Adrenal gland (tissue), 12 donors: ENCODE results near the gene SLC7A6. TPM values are rescaled to one million over a fixed set of nuclear protein-coding genes. Genes with fewer than 3 reads are reported as not detected.

Experiments used
- DNase-seq, 7 donors: peaks; one replicate each; pipeline ENCODE4 v3.0.0-alpha.2; 2019 to 2020
- H3K27ac ChIP-seq, 5 donors: fragments of 200-600 bp; sonication (generic) in 4 of 5; 1 replicate in 3 of 5; 2 replicates in 2 of 5; pipeline versions ENCODE4 v1.5.1 to v1.8.0; 2016 to 2020; ENCODE audit warnings: mild to moderate bottlenecking in 1 of 5
- H3K27me3 ChIP-seq: fragments of 200-600 bp; 2 replicates; pipeline ENCODE4 v1.8.0; 2021
- H3K36me3 ChIP-seq, 2 donors: fragments of 200-600 bp; replicated peaks in 1 of 2; 1 replicate in 1 of 2; 2 replicates in 1 of 2; pipeline versions ENCODE4 v1.5.1 to v1.8.0; 2018 to 2022
- H3K4me1 ChIP-seq, 2 donors: fragments of 200-600 bp; replicated peaks in 1 of 2; 1 replicate in 1 of 2; 2 replicates in 1 of 2; pipeline versions ENCODE4 v1.5.1 to v1.8.0; 2018 to 2021
- H3K4me3 ChIP-seq, 4 donors: fragments of 200-600 bp; sonication (generic) in 3 of 4; one replicate each; pipeline ENCODE4 v1.5.1; 2016 to 2018
- H3K9me3 ChIP-seq, 3 donors: fragments of 200-600 bp; sonication (generic) in 1 of 3; replicated peaks in 1 of 3; 1 replicate in 2 of 3; 2 replicates in 1 of 3; pipeline versions ENCODE4 v1.5.1 to v1.8.0; 2016 to 2021
- POLR2A ChIP-seq, 2 donors: fragments of 450-650 bp; IDR thresholded peaks; one replicate each; pipeline ENCODE4 v1.6.1; 2017; ENCODE audit warnings: antibody characterized with exemption in 2 of 2, mild to moderate bottlenecking in 2 of 2, moderate library complexity in 1 of 2
- WGBS, 4 donors: extraction: QIAGEN DNeasy Blood & Tissue Kit in 2 of 4; methylation state at CpG; one replicate each; pipeline versions ENCODE4 v1.1.5 to v1.1.7; 2013 to 2017; 5-methylcytosine and 5-hydroxymethylcytosine counted together
- intact Hi-C, 2 donors: fragments of 100-400 bp; cut with DNase I; formaldehyde crosslinking; loops; one replicate each; pipeline versions ENCODE4 v1.14.1 to v1.15.0; 2022 to 2023
- polyA plus RNA-seq, 3 donors: library from polyadenylated mRNA; stranded (reverse); fragments of 200-250 nt in 2 of 3; fragments of 350-450 nt in 1 of 3; fragmentation: Illumina TruSeq in 1 of 3; extraction: RNeasy Lipid Tissue Mini Kit (QIAGEN cat#74804) in 1 of 3; gene quantifications; one replicate each; pipeline ENCODE4 v1.2.3, GENCODE V29; 2013 to 2014
- total RNA-seq, 9 donors: library from RNA; depleted of rRNA in 4 of 9; stranded (reverse); fragments of >200 nt in 4 of 9; fragments of 120-200 nt in 1 of 9; fragmentation: NEBNext Ultra II Directional in 1 of 9; extraction: Animal tissue kit (Norgen Biotek cat#: 25700) in 1 of 9; gene quantifications; one replicate each; pipeline versions ENCODE4 v1.1.0 to v1.2.4, GENCODE V29; 2013 to 2023
- TF ChIP-seq, protein P1 (sequence below), 6 experiments: fragments of 450-650 bp in 4 of 6; fragments of 200-600 bp in 2 of 6; sonication (generic) in 1 of 6; IDR thresholded peaks; 1 replicate in 5 of 6; 2 replicates in 1 of 6; pipeline versions ENCODE4 v1.5.1 to v1.8.0; 2016 to 2021; ENCODE audit warnings: antibody characterized with exemption in 6 of 6, mild to moderate bottlenecking in 2 of 6, moderate library complexity in 1 of 6
- donor health status: healthy with polysubstance abuse.
- donor health status: Bipolar disorder and iron deficiency.
- donor health status: DM: yes; HTN: yes; CAD: no.
- donor health status: DM: no; HTN: no; CAD: no.
- donor health status: DM: no; HTN: no; CAD: no.
- donor health status: DM: yes; HTN: yes; CAD: no.

Gene SLC7A6
- total and polyA plus RNA-seq, 12 donors: 2.0 to 54.7 (median 22.0) TPM

GRCh38 chr16:68257251-68257905 lies 6.9 kb upstream of the SLC7A6 start:
- peak in 1 of 7 donors; percentile 49 for DNase-seq
- 47 to 88% (median 79%) methylated on average over 3 to 6 of the region's 6 CpGs for WGBS, 4 donors
- TF ChIP-seq, protein P1, sequence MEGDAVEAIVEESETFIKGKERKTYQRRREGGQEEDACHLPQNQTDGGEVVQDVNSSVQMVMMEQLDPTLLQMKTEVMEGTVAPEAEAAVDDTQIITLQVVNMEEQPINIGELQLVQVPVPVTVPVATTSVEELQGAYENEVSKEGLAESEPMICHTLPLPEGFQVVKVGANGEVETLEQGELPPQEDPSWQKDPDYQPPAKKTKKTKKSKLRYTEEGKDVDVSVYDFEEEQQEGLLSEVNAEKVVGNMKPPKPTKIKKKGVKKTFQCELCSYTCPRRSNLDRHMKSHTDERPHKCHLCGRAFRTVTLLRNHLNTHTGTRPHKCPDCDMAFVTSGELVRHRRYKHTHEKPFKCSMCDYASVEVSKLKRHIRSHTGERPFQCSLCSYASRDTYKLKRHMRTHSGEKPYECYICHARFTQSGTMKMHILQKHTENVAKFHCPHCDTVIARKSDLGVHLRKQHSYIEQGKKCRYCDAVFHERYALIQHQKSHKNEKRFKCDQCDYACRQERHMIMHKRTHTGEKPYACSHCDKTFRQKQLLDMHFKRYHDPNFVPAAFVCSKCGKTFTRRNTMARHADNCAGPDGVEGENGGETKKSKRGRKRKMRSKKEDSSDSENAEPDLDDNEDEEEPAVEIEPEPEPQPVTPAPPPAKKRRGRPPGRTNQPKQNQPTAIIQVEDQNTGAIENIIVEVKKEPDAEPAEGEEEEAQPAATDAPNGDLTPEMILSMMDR (IDR thresholded peaks at IDR 0.05): no peak
- TF ChIP-seq POLR2A (IDR thresholded peaks at IDR 0.05): no peak
- Histone ChIP-seq H3K4me3 (no peak overlapping the region), H3K27me3 (no peaks in the 10 kb centered on the region), H3K27ac (peak overlapping the region; percentile 74 to 94 (median 92)), H3K4me1 (peaks cover 8 to 27% of the 10 kb centered on the region in 2 donors), H3K36me3 (peaks cover 0 to 56% of the 10 kb centered on the region in 2 donors), H3K9me3 (no peaks in the 10 kb centered on the region)
- intact Hi-C loops: no loop called here

GRCh38 chr16:68257906-68258800 lies 6.2 kb upstream of the SLC7A6 start:
- no peak overlapping the region for H3K4me3 ChIP-seq
- peaks cover 8 to 27% of the 10 kb centered on the region in 2 donors for H3K4me1 ChIP-seq
- intact Hi-C loops: no loop called here
- DNase-seq: peak; percentile 77 to 94 (median 89)
- 38 to 48% (median 44%) methylated on average over 11 to 13 of the region's 13 CpGs for WGBS, 4 donors
- H3K36me3 ChIP-seq: peaks cover 0 to 49% of the 10 kb centered on the region in 2 donors
- H3K9me3 ChIP-seq: no peaks in the 10 kb centered on the region
- TF ChIP-seq POLR2A (IDR thresholded peaks at IDR 0.05): peak in 1 of 2 donors; percentile 72
- TF ChIP-seq, protein P1 (IDR thresholded peaks at IDR 0.05): no peak
- no peaks in the 10 kb centered on the region for H3K27me3 ChIP-seq
- peak overlapping the region; percentile 74 to 94 (median 92) for H3K27ac ChIP-seq

- DNase-seq: peak in 5 of 7 donors; percentile 43 to 75 (median 71)
- TF ChIP-seq, protein P1 (IDR thresholded peaks at IDR 0.05): no peak
- TF ChIP-seq POLR2A (IDR thresholded peaks at IDR 0.05): no peak
- WGBS, 4 donors: 75 to 91% (median 79%) methylated on average over 13 to 27 of the region's 27 CpGs
- H3K36me3 ChIP-seq: peaks cover 0 to 40% of the 10 kb centered on the region in 2 donors
- no peaks in the 10 kb centered on the region for H3K9me3 ChIP-seq
- peaks cover 8 to 28% of the 10 kb centered on the region in 2 donors for H3K4me1 ChIP-seq
- H3K27ac ChIP-seq: peak overlapping the region in 3 of 5 donors; percentile 65 to 92 (median 92)
- no peaks in the 10 kb centered on the region for H3K27me3 ChIP-seq
- intact Hi-C loops: no loop called here
- no peak overlapping the region for H3K4me3 ChIP-seq
Observed at GRCh38 chr16:68259007-68259825, 5.1 kb upstream of the SLC7A6 start.
